Spleen (tissue), 13 donors: ENCODE measurements around the gene SLFN11. TPM values are rescaled to one million over a fixed set of nuclear protein-coding genes. Genes with fewer than 3 reads are reported as not detected.
"Not testable (repeated sequence)": the region's sequence is repeated elsewhere in the genome, so short reads cannot be mapped to it uniquely, and the experiment has no call there.

Experiments
- DNase-seq: peaks from one replicate; pipeline ENCODE4 v3.0.0-alpha.2; 2020
- H3K27ac ChIP-seq, 8 donors: fragments of 200-600 bp; sonication (generic) in 7 of 8; 1 replicate in 4 of 8; 2 replicates in 4 of 8; pipeline versions ENCODE4 v1.5.0 to v1.8.0; 2016 to 2021; ENCODE audit warnings: inconsistent platforms in 4 of 8, mild to moderate bottlenecking in 4 of 8, moderate library complexity in 1 of 8
- H3K27me3 ChIP-seq, 7 donors: fragments of 200-600 bp; sonication (generic) in 6 of 7; replicated peaks in 1 of 7; 1 replicate in 4 of 7; 2 replicates in 3 of 7; pipeline versions ENCODE4 v1.5.0 to v1.8.0; 2016 to 2021; ENCODE audit warnings: inconsistent platforms in 3 of 7, mild to moderate bottlenecking in 1 of 7
- H3K36me3 ChIP-seq, 6 donors: fragments of 200-600 bp; sonication (generic) in 5 of 6; 1 replicate in 4 of 6; 2 replicates in 2 of 6; pipeline versions ENCODE4 v1.5.0 to v1.8.0; 2016 to 2021; ENCODE audit warnings: inconsistent platforms in 2 of 6
- H3K4me1 ChIP-seq, 6 donors: fragments of 200-600 bp; sonication (generic) in 5 of 6; 1 replicate in 3 of 6; 2 replicates in 3 of 6; pipeline versions ENCODE4 v1.5.0 to v1.8.0; 2016 to 2021; ENCODE audit warnings: inconsistent platforms in 3 of 6
- H3K4me3 ChIP-seq, 8 donors: fragments of 200-600 bp; sonication (generic) in 7 of 8; 1 replicate in 4 of 8; 2 replicates in 4 of 8; pipeline versions ENCODE4 v1.5.0 to v1.8.0; 2016 to 2021; ENCODE audit warnings: inconsistent platforms in 4 of 8, mild to moderate bottlenecking in 4 of 8, moderate library complexity in 2 of 8
- H3K9me3 ChIP-seq, 8 donors: fragments of 200-600 bp; sonication (generic) in 7 of 8; 1 replicate in 4 of 8; 2 replicates in 4 of 8; pipeline versions ENCODE4 v1.5.0 to v1.8.0; 2016 to 2021; ENCODE audit warnings: inconsistent platforms in 4 of 8
- CTCF ChIP-seq, 11 experiments: fragments of 200-600 bp in 7 of 11; fragments of 450-650 bp in 4 of 11; sonication (generic) in 4 of 11; IDR thresholded peaks in 8 of 11; conservative IDR thresholded peaks in 3 of 11; 1 replicate in 7 of 11; 2 replicates in 4 of 11; pipeline versions ENCODE4 v1.4.0 to v1.8.0; 2016 to 2021; ENCODE audit warnings: antibody characterized with exemption in 11 of 11, inconsistent platforms in 4 of 11, mild to moderate bottlenecking in 1 of 11
- POLR2A ChIP-seq, 3 donors: fragments of 450-650 bp; IDR thresholded peaks; one replicate each; pipeline ENCODE4 v1.5.1; 2017; ENCODE audit warnings: antibody characterized with exemption in 3 of 3, mild to moderate bottlenecking in 1 of 3
- POLR2AphosphoS5 ChIP-seq, 3 donors: sonication (generic); formaldehyde crosslinking; IDR thresholded peaks; one replicate each; pipeline ENCODE4 v1.5.1; 2017; ENCODE audit warnings: antibody characterized with exemption in 3 of 3
- WGBS, 5 donors: extraction: QIAGEN DNeasy Blood & Tissue Kit in 3 of 5; methylation state at CpG; one replicate each; pipeline versions ENCODE4 v1.1.5 to v1.1.7; 2013 to 2018; 5-methylcytosine and 5-hydroxymethylcytosine counted together
- intact Hi-C: fragments of 100-400 bp; cut with DNase I; formaldehyde crosslinking; loops from one replicate; pipeline ENCODE4 v1.15.0; 2023; ENCODE audit warnings: low total_unique reads
- long read RNA-seq, 2 donors: transcript quantifications; one replicate each; lab custom pipeline, GENCODE V29; 2026
- polyA plus RNA-seq, 3 donors: library from polyadenylated mRNA; stranded (reverse); fragments of 200-250 nt; gene quantifications; one replicate each; pipeline ENCODE4 v1.2.1, GENCODE V29; 2013
- total RNA-seq, 7 donors: library from RNA; depleted of rRNA in 3 of 7; stranded (reverse); fragments of >200 nt in 3 of 7; fragmentation: NEBNext Ultra II Directional in 4 of 7; extraction: Animal tissue kit (Norgen Biotek cat#: 25700) in 4 of 7; gene quantifications; one replicate each; pipeline versions ENCODE4 v1.1.0 to v1.2.1, GENCODE V29; 2016 to 2021
- donor health status: healthy with polysubstance abuse.
- donor health status: DM: no; HTN: no; CAD: no; lungs with moderate emphysema.
- donor health status: DM: no; HTN: no; CAD: no.
- donor health status: Bipolar disorder and iron deficiency.
- donor health status: healthy.
- donor health status: DM: no; HTN: no; CAD: no.
- donor health status: DM: yes; HTN: yes; CAD: no.

SLFN11 gene
- total RNA-seq, result 10 to 100 TPM; 48.3 to 73.9 (median 61.3) TPM
- 10 to 100 TPM in 1 of 3 donors, 1 to 10 TPM in 2; 6.5 to 17.9 (median 9.9) TPM for polyA plus RNA-seq
- long read RNA-seq, donor 1, partial matches to known transcripts, result 5 of 12 reads
- long read RNA-seq, donor 1, other reads (novel, unspliced or antisense), result 0 of 12 reads
- long read RNA-seq, donor 2, result 0 reads

- Histone ChIP-seq H3K27ac (peak within 1 kb of the TSS; percentile 87 to 97 (median 92)), H3K4me1 (peaks cover 0 to 79% (median 52%) of the 10 kb centered on the region in 6 donors), H3K4me3 (peak within 1 kb of the TSS; percentile 48 to 85 (median 62)), H3K27me3 (no peaks in the 10 kb centered on the region), H3K9me3 (peaks cover 0 to 13% (median 8%) of the 10 kb centered on the region in 8 donors), H3K36me3 (peaks cover 0 to 10% (median 0%) of the 10 kb centered on the region in 6 donors)
- 0 to 1% (median 0%) methylated on average over 20 to 22 of the region's 22 CpGs for WGBS, 5 donors
- TF ChIP-seq CTCF (IDR thresholded peaks at IDR 0.05 in 8 of 11, conservative IDR thresholded peaks at IDR 0.05 in 3 of 11) (no peak), POLR2A (IDR thresholded peaks at IDR 0.05) (peak; percentile 69 to 93 (median 91)), POLR2AphosphoS5 (IDR thresholded peaks at IDR 0.05) (peak; percentile 93 to 99 (median 98))
- DNase-seq, result peak; percentile 92
- intact Hi-C loops, result no loop called here
Measured at GRCh38 chr17:35373534-35373983, at the start of gene SLFN11. Gene SLFN11 (minus strand): TSS chr17:35373621. CDS start chr17:35363807, 9,814 bp downstream.

GRCh38 chr17:35421069-35421468, 47.6 kb upstream of the SLFN11 start:
- H3K4me1 ChIP-seq, H3K4me3 ChIP-seq, H3K27me3 ChIP-seq, H3K9me3 ChIP-seq, H3K27ac ChIP-seq, intact Hi-C loops, DNase-seq: not testable (repeated sequence)
- WGBS, 5 donors, result 96 to 97% (median 96%) methylated on average over 9 of the region's 9 CpGs
- peaks cover 0 to 54% (median 26%) of the 10 kb centered on the region in 6 donors for H3K36me3 ChIP-seq

- Histone ChIP-seq H3K9me3 (peaks cover 0 to 18% (median 12%) of the 10 kb centered on the region in 8 donors), H3K4me3 (no peak overlapping the region), H3K36me3 (peaks cover 0 to 82% (median 31%) of the 10 kb centered on the region in 6 donors), H3K27me3 (no peaks in the 10 kb centered on the region), H3K4me1 (no peaks in the 10 kb centered on the region), H3K27ac (no peak overlapping the region)
- intact Hi-C loops, result no loop called here
- TF ChIP-seq CTCF (IDR thresholded peaks at IDR 0.05 in 8 of 11, conservative IDR thresholded peaks at IDR 0.05 in 3 of 11) (no peak), POLR2A (IDR thresholded peaks at IDR 0.05) (no peak), POLR2AphosphoS5 (IDR thresholded peaks at IDR 0.05) (no peak)
- 85 to 95% (median 89%) methylated on average over 2 of the region's 2 CpGs for WGBS, 5 donors
- DNase-seq, result no peak
Measured at GRCh38 chr17:35416659-35417058, 43.2 kb upstream of the SLFN11 start.

- H3K9me3 ChIP-seq, result peaks cover 0 to 18% (median 12%) of the 10 kb centered on the region in 8 donors
- intact Hi-C loops, H3K4me3 ChIP-seq, H3K27me3 ChIP-seq, H3K27ac ChIP-seq, DNase-seq, H3K4me1 ChIP-seq: not testable (repeated sequence)
- H3K36me3 ChIP-seq, result peaks cover 4 to 82% (median 43%) of the 10 kb centered on the region in 6 donors
- WGBS, 5 donors, result 94 to 99% (median 95%) methylated on average over 2 of the region's 2 CpGs
Measured at GRCh38 chr17:35414707-35415106, 41.3 kb upstream of the SLFN11 start.

GRCh38 chr17:35414247-35414646, 40.8 kb upstream of the SLFN11 start:
- H3K4me1 ChIP-seq, result no peaks in the 10 kb centered on the region
- peaks cover 0 to 18% (median 12%) of the 10 kb centered on the region in 8 donors for H3K9me3 ChIP-seq
- no peaks in the 10 kb centered on the region for H3K27me3 ChIP-seq
- no peak overlapping the region for H3K27ac ChIP-seq
- 85 to 100% (median 91%) methylated on average over 1 of the region's 1 CpG for WGBS, 5 donors
- peaks cover 4 to 82% (median 40%) of the 10 kb centered on the region in 6 donors for H3K36me3 ChIP-seq
- TF ChIP-seq POLR2A (IDR thresholded peaks at IDR 0.05), result no peak
- TF ChIP-seq CTCF (IDR thresholded peaks at IDR 0.05 in 8 of 11, conservative IDR thresholded peaks at IDR 0.05 in 3 of 11), result no peak
- TF ChIP-seq POLR2AphosphoS5 (IDR thresholded peaks at IDR 0.05), result no peak
- intact Hi-C loops, result no loop called here
- H3K4me3 ChIP-seq, result no peak overlapping the region
- no peak for DNase-seq
